K562 treated with DMSO at 1 percent for 4 hours (cell line): ENCODE data around the gene HSBP1. TPM values are rescaled to one million over a fixed set of nuclear protein-coding genes. Genes with fewer than 3 reads are reported as not detected.

Source experiments
- total RNA-seq: library from RNA; unstranded; fragments of 300-600 nt; gene quantifications from 2 replicates; pipeline ENCODE4 v1.2.3, GENCODE V29; 2022; ENCODE audit not compliant: insufficient read depth

HSBP1 gene
- total RNA-seq: 9.9 and 19.7 TPM in 2 replicates

GRCh38 chr16:83807710-83808572 is at the start of gene HSBP1:
TSS of gene HSBP1 (plus strand) at chr16:83807978. CDS start at chr16:83808077, 99 bp downstream.

Other genes starting within 250 kb of the HSBP1 start
- 1.4 and 1.7 TPM in 2 replicates for gene MLYCD, start 91.1 kb downstream of the HSBP1 start, total RNA-seq
- gene OSGIN1, start 145.3 kb downstream of the HSBP1 start, total RNA-seq: 8.4 and 12.5 TPM in 2 replicates
- not detected in 2 replicates for gene NECAB2, start 160.3 kb downstream of the HSBP1 start, total RNA-seq
- not detected in 2 replicates for gene SLC38A8, start 234.8 kb downstream of the HSBP1 start, total RNA-seq